ENCODE data around the gene VRK2. TPM values are rescaled to one million over a fixed set of nuclear protein-coding genes. Genes with fewer than 3 reads are reported as not detected.
"Not testable (repeated sequence)": the region's sequence is repeated elsewhere in the genome, so short reads cannot be mapped to it uniquely, and the experiment has no call there.

The VRK2 gene
- total and polyA plus RNA-seq, 2 experiments from 2014 or later, result 11.8 to 18.1 TPM

DNA sequence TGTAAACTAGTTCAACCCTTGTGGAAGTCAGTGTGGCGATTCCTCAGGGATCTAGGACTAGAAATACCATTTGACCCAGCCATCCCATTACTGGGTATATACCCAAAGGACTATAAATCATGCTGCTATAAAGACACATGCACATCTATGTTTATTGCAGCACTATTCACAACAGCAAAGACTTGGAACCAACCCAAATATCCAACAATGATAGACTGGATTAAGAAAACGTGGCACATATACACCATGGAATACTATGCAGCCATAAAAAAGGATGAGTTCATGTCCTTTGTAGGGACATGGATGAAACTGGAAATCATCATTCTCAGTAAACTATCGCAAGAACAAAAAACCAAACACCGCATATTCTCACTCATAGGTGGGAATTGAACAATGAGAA, 130.6 kb downstream of the VRK2 start:
- not testable (repeated sequence) for H3K4me1 ChIP-seq (ENCODE audit: low read depth); DNase-seq (ENCODE audit: low read depth in 1 of 2, low spot score in 1 of 2); H3K27ac ChIP-seq; H3K36me3 ChIP-seq; H3K9me3 ChIP-seq (ENCODE audit: low read depth); H3K27me3 ChIP-seq; H3K4me3 ChIP-seq

DNA sequence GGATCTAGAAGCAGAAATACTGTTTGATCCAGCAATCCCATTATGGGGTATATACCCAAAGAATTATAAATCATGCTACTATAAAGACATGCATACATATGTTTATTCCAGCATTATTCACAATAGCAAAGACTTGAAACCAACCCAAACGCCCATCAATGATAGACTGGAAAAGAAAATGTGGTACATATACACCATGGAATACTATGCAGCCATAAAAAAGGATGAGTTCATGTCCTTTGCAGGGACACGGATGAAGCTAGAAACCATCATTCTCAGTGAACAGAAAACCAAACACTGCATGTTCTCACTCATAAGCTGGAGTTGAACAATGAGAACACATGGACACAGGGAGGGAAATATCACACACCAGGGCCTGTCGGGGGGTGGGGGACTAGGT, 133.6 kb downstream of the VRK2 start:
- H3K36me3 ChIP-seq; H3K9me3 ChIP-seq (ENCODE audit: low read depth); H3K4me3 ChIP-seq; DNase-seq (ENCODE audit: low read depth in 1 of 2, low spot score in 1 of 2); H3K4me1 ChIP-seq (ENCODE audit: low read depth); H3K27ac ChIP-seq; H3K27me3 ChIP-seq: not testable (repeated sequence)

DNA sequence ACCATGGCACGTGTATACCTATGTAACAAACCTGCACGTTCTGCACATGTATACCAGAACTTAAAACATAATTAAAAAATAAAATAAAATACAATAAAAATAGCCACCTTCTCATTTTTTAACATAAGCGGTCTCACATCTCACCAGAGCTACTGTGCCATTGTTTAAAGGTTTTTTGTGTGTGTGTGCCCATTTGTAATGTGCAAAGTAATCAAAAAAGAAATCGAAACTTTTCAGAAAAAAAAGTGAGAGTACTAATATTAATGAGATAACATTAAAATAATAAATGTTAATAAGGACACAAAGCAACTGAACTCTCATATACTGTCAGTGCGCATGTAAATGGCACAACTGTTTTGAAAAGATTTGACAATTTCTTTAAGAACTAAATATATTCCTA, 134.0 kb downstream of the VRK2 start:
- DNase-seq (ENCODE audit: low read depth in 1 of 2, low spot score in 1 of 2), result no peak
- TF ChIP-seq, protein P1, sequence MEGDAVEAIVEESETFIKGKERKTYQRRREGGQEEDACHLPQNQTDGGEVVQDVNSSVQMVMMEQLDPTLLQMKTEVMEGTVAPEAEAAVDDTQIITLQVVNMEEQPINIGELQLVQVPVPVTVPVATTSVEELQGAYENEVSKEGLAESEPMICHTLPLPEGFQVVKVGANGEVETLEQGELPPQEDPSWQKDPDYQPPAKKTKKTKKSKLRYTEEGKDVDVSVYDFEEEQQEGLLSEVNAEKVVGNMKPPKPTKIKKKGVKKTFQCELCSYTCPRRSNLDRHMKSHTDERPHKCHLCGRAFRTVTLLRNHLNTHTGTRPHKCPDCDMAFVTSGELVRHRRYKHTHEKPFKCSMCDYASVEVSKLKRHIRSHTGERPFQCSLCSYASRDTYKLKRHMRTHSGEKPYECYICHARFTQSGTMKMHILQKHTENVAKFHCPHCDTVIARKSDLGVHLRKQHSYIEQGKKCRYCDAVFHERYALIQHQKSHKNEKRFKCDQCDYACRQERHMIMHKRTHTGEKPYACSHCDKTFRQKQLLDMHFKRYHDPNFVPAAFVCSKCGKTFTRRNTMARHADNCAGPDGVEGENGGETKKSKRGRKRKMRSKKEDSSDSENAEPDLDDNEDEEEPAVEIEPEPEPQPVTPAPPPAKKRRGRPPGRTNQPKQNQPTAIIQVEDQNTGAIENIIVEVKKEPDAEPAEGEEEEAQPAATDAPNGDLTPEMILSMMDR (IDR thresholded peaks at IDR 0.05; ENCODE audit: low read depth, low read length), result no peak
- no peak overlapping the region for H3K27ac ChIP-seq
- no peaks in the 10 kb centered on the region for H3K9me3 ChIP-seq (ENCODE audit: low read depth)
- H3K4me1 ChIP-seq (ENCODE audit: low read depth), result no peaks in the 10 kb centered on the region
- no peaks in the 10 kb centered on the region for H3K36me3 ChIP-seq
- no peak overlapping the region for H3K4me3 ChIP-seq
- H3K27me3 ChIP-seq, result no peaks in the 10 kb centered on the region

DNA sequence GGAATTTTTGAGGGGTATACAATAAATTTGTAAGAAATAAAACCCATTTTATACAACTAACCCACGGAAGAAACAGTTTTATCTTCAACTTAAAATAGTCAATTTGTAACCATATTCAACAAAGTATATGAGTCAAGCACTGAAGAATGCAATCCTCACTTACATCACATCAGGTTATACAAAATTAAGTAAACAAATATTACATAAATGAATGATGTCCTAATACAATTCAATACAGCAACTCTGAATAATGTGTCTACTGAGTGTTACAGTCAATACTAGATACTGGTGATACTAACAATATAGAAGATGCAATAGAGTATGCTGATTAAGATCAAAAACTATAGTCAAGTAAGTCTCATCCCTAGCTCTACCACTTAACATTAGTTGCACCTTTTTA, 135.9 kb downstream of the VRK2 start:
- no peak overlapping the region for H3K27ac ChIP-seq
- DNase-seq (ENCODE audit: low read depth in 1 of 2, low spot score in 1 of 2), result peak in 1 of 2 donors; percentile 6
- no peaks in the 10 kb centered on the region for H3K9me3 ChIP-seq (ENCODE audit: low read depth)
- no peaks in the 10 kb centered on the region for H3K36me3 ChIP-seq
- TF ChIP-seq, protein P1 (IDR thresholded peaks at IDR 0.05; ENCODE audit: low read depth, low read length), result no peak
- H3K4me1 ChIP-seq (ENCODE audit: low read depth), result no peaks in the 10 kb centered on the region
- no peak overlapping the region for H3K4me3 ChIP-seq
- H3K27me3 ChIP-seq, result no peaks in the 10 kb centered on the region

DNA sequence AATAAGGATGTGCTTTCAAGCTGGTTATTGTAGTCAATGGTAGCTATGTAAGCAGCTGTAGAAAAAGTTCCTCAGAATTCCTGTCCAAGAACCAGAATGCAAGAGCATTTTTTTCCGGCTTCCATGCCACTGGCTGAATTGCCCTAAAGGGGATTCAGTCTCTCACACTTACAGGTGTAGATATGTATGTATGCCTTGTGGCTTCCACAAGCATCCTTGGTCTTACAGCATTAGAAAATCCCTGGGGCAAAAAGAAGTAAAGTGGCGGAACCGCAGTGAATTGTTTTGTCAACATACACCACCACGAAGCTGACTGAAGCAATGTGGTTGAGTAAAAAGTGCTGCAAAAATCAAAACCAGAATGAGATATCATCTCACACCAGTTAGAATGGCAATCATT, 139.9 kb downstream of the VRK2 start:
- no peak overlapping the region for H3K4me3 ChIP-seq
- H3K9me3 ChIP-seq (ENCODE audit: low read depth), result no peaks in the 10 kb centered on the region
- no peaks in the 10 kb centered on the region for H3K36me3 ChIP-seq
- DNase-seq (ENCODE audit: low read depth in 1 of 2, low spot score in 1 of 2), result no peak
- no peak overlapping the region for H3K27ac ChIP-seq
- H3K4me1 ChIP-seq (ENCODE audit: low read depth), result no peaks in the 10 kb centered on the region
- TF ChIP-seq, protein P1 (IDR thresholded peaks at IDR 0.05; ENCODE audit: low read depth, low read length), result no peak
- no peaks in the 10 kb centered on the region for H3K27me3 ChIP-seq

DNA sequence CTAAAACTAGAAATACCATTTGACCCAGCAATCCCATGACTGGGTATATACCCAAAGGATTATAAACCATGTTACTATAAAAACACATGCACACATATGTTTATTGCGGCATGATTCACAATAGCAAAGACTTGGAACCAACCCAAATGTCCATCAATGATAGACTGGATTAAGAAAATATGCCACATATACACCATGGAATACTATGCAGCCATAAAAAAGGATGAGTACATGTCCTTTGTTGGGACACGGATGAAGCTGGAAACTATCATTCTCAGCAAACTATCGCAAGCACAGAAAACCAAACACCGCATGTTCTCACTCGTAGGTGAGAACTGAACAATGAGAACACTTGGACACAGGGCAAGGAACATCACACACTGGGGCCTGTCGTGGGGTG, 140.4 kb downstream of the VRK2 start:
- H3K27me3 ChIP-seq, H3K36me3 ChIP-seq, H3K4me3 ChIP-seq: not testable (repeated sequence)

DNA sequence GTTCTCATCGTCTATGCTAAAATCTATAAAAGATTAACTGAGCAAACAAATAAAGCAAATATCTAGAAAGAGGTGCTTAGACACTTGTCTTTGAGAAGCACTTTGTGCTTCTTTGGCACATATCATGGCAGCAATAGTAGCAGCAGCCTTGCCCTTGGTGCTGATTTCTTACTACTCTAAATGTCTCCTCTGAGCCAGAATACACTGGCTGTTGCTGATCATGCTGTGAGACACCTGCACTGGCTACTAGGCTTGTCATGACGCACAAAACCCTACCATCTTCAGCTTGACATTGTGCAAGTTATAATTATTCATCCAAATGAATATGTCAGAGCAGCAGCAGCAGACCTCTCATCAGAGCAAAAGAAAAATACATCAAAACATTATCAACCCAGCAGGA, 147.9 kb downstream of the VRK2 start:
- DNase-seq (ENCODE audit: low read depth in 1 of 2, low spot score in 1 of 2), result peak in 1 of 2 donors; percentile 31
- peaks cover 4% of the 10 kb centered on the region for H3K36me3 ChIP-seq
- TF ChIP-seq, protein P1 (IDR thresholded peaks at IDR 0.05; ENCODE audit: low read depth, low read length), result no peak
- H3K4me1 ChIP-seq (ENCODE audit: low read depth), result no peaks in the 10 kb centered on the region
- H3K9me3 ChIP-seq (ENCODE audit: low read depth), result no peaks in the 10 kb centered on the region
- no peak overlapping the region for H3K4me3 ChIP-seq
- H3K27me3 ChIP-seq, result no peaks in the 10 kb centered on the region
- H3K27ac ChIP-seq, result peak overlapping the region; percentile 18

More for the DNA sequence above, 140.4 kb downstream of the VRK2 start:
- not testable (repeated sequence) for DNase-seq (ENCODE audit: low read depth in 1 of 2, low spot score in 1 of 2); H3K9me3 ChIP-seq (ENCODE audit: low read depth); H3K4me1 ChIP-seq (ENCODE audit: low read depth); H3K27ac ChIP-seq
